ENCODE results near the gene LRMDA.
"Not testable (repeated sequence)": the region's sequence is repeated elsewhere in the genome, so short reads cannot be mapped to it uniquely, and the experiment has no call there.

LRMDA gene

GRCh38 chr10:76479103-76479790, 1047.8 kb downstream of the LRMDA start:
- H3K9me3 Mint-ChIP-seq, result peaks cover 0 to 16% of the 10 kb centered on the region in 2 donors
- H3K4me1 Mint-ChIP-seq, result no peaks in the 10 kb centered on the region
- no peak for ATAC-seq
- no peak for DNase-seq
- no peak overlapping the region for H3K27ac Mint-ChIP-seq
- no peaks in the 10 kb centered on the region for H3K27me3 Mint-ChIP-seq
- no peak overlapping the region for H3K4me3 Mint-ChIP-seq

GRCh38 chr10:76481178-76481577, 1049.8 kb downstream of the LRMDA start:
- Mint-ChIP-seq H3K27ac (no peak overlapping the region), H3K9me3 (peaks cover 0 to 3% of the 10 kb centered on the region in 2 donors), H3K27me3 (no peaks in the 10 kb centered on the region), H3K4me3 (no peak overlapping the region), H3K4me1 (no peaks in the 10 kb centered on the region)
- ATAC-seq, result no peak
- no peak for DNase-seq

GRCh38 chr10:76487582-76487981, 1056.2 kb downstream of the LRMDA start:
- Mint-ChIP-seq H3K4me1 (no peaks in the 10 kb centered on the region), H3K4me3 (no peak overlapping the region), H3K9me3 (peaks cover 25 to 35% of the 10 kb centered on the region in 2 donors), H3K27ac (no peak overlapping the region), H3K27me3 (no peaks in the 10 kb centered on the region)
- no peak for ATAC-seq
- DNase-seq, result no peak

GRCh38 chr10:76488602-76489001, 1057.2 kb downstream of the LRMDA start:
- no peak overlapping the region for H3K4me3 Mint-ChIP-seq
- H3K4me1 Mint-ChIP-seq, result no peaks in the 10 kb centered on the region
- peaks cover 26 to 36% of the 10 kb centered on the region in 2 donors for H3K9me3 Mint-ChIP-seq
- no peak overlapping the region for H3K27ac Mint-ChIP-seq
- no peaks in the 10 kb centered on the region for H3K27me3 Mint-ChIP-seq
- DNase-seq, result no peak
- ATAC-seq, result no peak

- no peaks in the 10 kb centered on the region for H3K4me1 Mint-ChIP-seq
- no peak for ATAC-seq
These were observed 1059.8 kb downstream of the LRMDA start for GRCh38 chr10:76491216-76491615.

GRCh38 chr10:76492026-76492425, 1060.6 kb downstream of the LRMDA start:
- DNase-seq (no peak), ATAC-seq (no peak)
- Mint-ChIP-seq H3K4me1 (no peaks in the 10 kb centered on the region), H3K27ac (no peak overlapping the region), H3K4me3 (no peak overlapping the region), H3K9me3 (peaks cover 35 to 36% of the 10 kb centered on the region in 2 donors), H3K27me3 (no peaks in the 10 kb centered on the region)

More at GRCh38 chr10:76491216-76491615, 1059.8 kb downstream of the LRMDA start:
- Mint-ChIP-seq H3K9me3 (peaks cover 29 to 36% of the 10 kb centered on the region in 2 donors), H3K27ac (no peak overlapping the region), H3K4me3 (no peak overlapping the region), H3K27me3 (no peaks in the 10 kb centered on the region)
- DNase-seq, result no peak

GRCh38 chr10:76492678-76493472, 1061.5 kb downstream of the LRMDA start:
- ATAC-seq (no peak), DNase-seq (no peak)
- Mint-ChIP-seq H3K4me1 (no peaks in the 10 kb centered on the region), H3K27ac (no peak overlapping the region), H3K9me3 (peaks cover 29 to 36% of the 10 kb centered on the region in 2 donors), H3K4me3 (no peak overlapping the region), H3K27me3 (no peaks in the 10 kb centered on the region)

- no peaks in the 10 kb centered on the region for H3K27me3 Mint-ChIP-seq
- DNase-seq (no peak), ATAC-seq (no peak)
- no peak overlapping the region for H3K27ac Mint-ChIP-seq
- H3K9me3 Mint-ChIP-seq, result peaks cover 0 to 17% of the 10 kb centered on the region in 2 donors
- H3K4me3 Mint-ChIP-seq, result no peak overlapping the region
- H3K4me1 Mint-ChIP-seq, result no peaks in the 10 kb centered on the region
These were observed 1066.2 kb downstream of the LRMDA start for GRCh38 chr10:76497666-76498065.

- Mint-ChIP-seq H3K27ac (no peak overlapping the region), H3K27me3 (no peaks in the 10 kb centered on the region), H3K4me1 (no peaks in the 10 kb centered on the region), H3K4me3 (no peak overlapping the region), H3K9me3 (peaks cover 12 to 28% of the 10 kb centered on the region in 2 donors)
- ATAC-seq (no peak), DNase-seq (no peak)
These were observed 1073.4 kb downstream of the LRMDA start for GRCh38 chr10:76504823-76505222.

- Mint-ChIP-seq H3K4me1 (no peaks in the 10 kb centered on the region), H3K4me3 (no peak overlapping the region), H3K27ac (no peak overlapping the region), H3K27me3 (no peaks in the 10 kb centered on the region), H3K9me3 (peaks cover 9 to 18% of the 10 kb centered on the region in 2 donors)
- no peak for ATAC-seq
- DNase-seq, result no peak
These were observed 1078.0 kb downstream of the LRMDA start for GRCh38 chr10:76509446-76509845.

GRCh38 chr10:76514321-76514720, 1082.9 kb downstream of the LRMDA start:
- Mint-ChIP-seq H3K27ac (no peak overlapping the region), H3K9me3 (no peaks in the 10 kb centered on the region), H3K27me3 (no peaks in the 10 kb centered on the region), H3K4me1 (no peaks in the 10 kb centered on the region), H3K4me3 (no peak overlapping the region)
- no peak for DNase-seq
- no peak for ATAC-seq

- ATAC-seq (no peak), DNase-seq (no peak)
- H3K9me3 Mint-ChIP-seq, result no peaks in the 10 kb centered on the region
- H3K4me1 Mint-ChIP-seq, result no peaks in the 10 kb centered on the region
- no peak overlapping the region for H3K27ac Mint-ChIP-seq
- no peaks in the 10 kb centered on the region for H3K27me3 Mint-ChIP-seq
- no peak overlapping the region for H3K4me3 Mint-ChIP-seq
These were observed 1083.4 kb downstream of the LRMDA start for GRCh38 chr10:76514869-76515268.

GRCh38 chr10:76522547-76522946, 1091.1 kb downstream of the LRMDA start:
- no peaks in the 10 kb centered on the region for H3K27me3 Mint-ChIP-seq
- no peak overlapping the region for H3K4me3 Mint-ChIP-seq
- DNase-seq, result no peak
- H3K9me3 Mint-ChIP-seq, result peaks cover 0 to 6% of the 10 kb centered on the region in 2 donors
- no peak overlapping the region for H3K27ac Mint-ChIP-seq
- no peak for ATAC-seq
- no peaks in the 10 kb centered on the region for H3K4me1 Mint-ChIP-seq

- Mint-ChIP-seq H3K27ac (no peak overlapping the region), H3K27me3 (no peaks in the 10 kb centered on the region), H3K4me3 (no peak overlapping the region), H3K9me3 (peaks cover 0 to 6% of the 10 kb centered on the region in 2 donors), H3K4me1 (no peaks in the 10 kb centered on the region)
- DNase-seq (no peak), ATAC-seq (no peak)
These were observed 1091.8 kb downstream of the LRMDA start for GRCh38 chr10:76523246-76523645.

GRCh38 chr10:76523791-76524351, 1092.4 kb downstream of the LRMDA start:
- ATAC-seq (no peak), DNase-seq (no peak)
- Mint-ChIP-seq H3K27ac (no peak overlapping the region), H3K9me3 (peaks cover 0 to 6% of the 10 kb centered on the region in 2 donors), H3K4me3 (no peak overlapping the region), H3K27me3 (no peaks in the 10 kb centered on the region), H3K4me1 (no peaks in the 10 kb centered on the region)

- not testable (repeated sequence) for ATAC-seq, H3K4me3 Mint-ChIP-seq, H3K4me1 Mint-ChIP-seq, H3K9me3 Mint-ChIP-seq, H3K27me3 Mint-ChIP-seq, H3K27ac Mint-ChIP-seq, DNase-seq
These were observed 1095.4 kb downstream of the LRMDA start for GRCh38 chr10:76526833-76527232.

All from stimulated activated naive CD8-positive, alpha-beta T cell treated with anti-CD3 and anti-CD28 coated beads, Interleukin-15, amount 100 ng/mL, for 72 hours (primary cell).